Measurements from ENCODE around the gene LCE3B. TPM values are rescaled to one million over a fixed set of nuclear protein-coding genes. Genes with fewer than 3 reads are reported as not detected.

The LCE3B gene, protein sequence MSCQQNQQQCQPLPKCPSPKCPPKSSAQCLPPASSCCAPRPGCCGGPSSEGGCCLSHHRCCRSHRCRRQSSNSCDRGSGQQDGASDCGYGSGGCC
- not detected for total RNA-seq
- not detected for polyA plus RNA-seq

DNA sequence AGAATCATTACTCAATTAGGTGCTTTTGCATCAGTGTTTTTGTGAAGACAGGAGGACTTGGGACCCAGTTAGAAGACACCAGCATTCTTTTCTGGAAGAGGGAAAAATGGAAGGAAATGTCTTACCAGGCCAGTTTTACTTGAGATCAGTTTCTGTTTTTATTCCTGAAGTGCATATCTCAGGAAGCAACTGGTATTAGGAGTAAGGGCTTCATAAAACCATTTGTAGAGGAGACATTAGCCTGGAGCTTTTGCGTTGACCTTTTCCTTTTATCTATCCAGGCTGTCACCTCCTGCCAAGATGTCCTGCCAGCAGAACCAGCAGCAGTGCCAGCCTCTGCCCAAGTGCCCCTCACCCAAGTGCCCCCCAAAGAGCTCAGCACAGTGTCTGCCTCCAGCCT, at the start of gene LCE3B:
LCE3B (plus strand) TSS at position 301 of the 400 bp plus-strand sequence; CDS start at position 301, 0 bp downstream.
- Histone ChIP-seq H3K4me1 (ENCODE audit: control insufficient read depth in 4 of 4, insufficient read depth in 4 of 4, low read length in 3 of 4) (no peaks in the 10 kb centered on the region), H3K9me3 (ENCODE audit: control insufficient read depth in 4 of 4, low read length in 3 of 4) (peaks cover 0 to 4% (median 0%) of the 10 kb centered on the region in 4 donors), H3K36me3 (ENCODE audit: control insufficient read depth in 4 of 4, insufficient read depth in 3 of 4, low read depth in 1 of 4, low read length in 3 of 4) (no peaks in the 10 kb centered on the region), H3K27ac (ENCODE audit: low read depth in 1 of 2, low read length in 2 of 2) (no peak within 1 kb of the TSS), H3K4me3 (ENCODE audit: low read depth in 1 of 3, low read length in 3 of 3) (no peak within 1 kb of the TSS), H3K9ac (ENCODE audit: low read depth in 1 of 2, low read length in 2 of 2) (no peak within 1 kb of the TSS), H3K27me3 (ENCODE audit: control insufficient read depth in 4 of 4, insufficient read depth in 4 of 4, low read length in 3 of 4) (no peaks in the 10 kb centered on the region)
- TF ChIP-seq HNF4G (IDR thresholded peaks at IDR 0.05) (no peak), ATF3 (IDR thresholded peaks at IDR 0.05) (no peak), SP1 (IDR thresholded peaks at IDR 0.05) (no peak), RXRA (IDR thresholded peaks at IDR 0.05) (no peak), JUND (IDR thresholded peaks at IDR 0.05) (no peak)
- TF ChIP-seq, protein P1, sequence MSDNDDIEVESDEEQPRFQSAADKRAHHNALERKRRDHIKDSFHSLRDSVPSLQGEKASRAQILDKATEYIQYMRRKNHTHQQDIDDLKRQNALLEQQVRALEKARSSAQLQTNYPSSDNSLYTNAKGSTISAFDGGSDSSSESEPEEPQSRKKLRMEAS (IDR thresholded peaks at IDR 0.05), result no peak
- 89% methylated on average over 1 of the region's 1 CpG for WGBS
- DNase-seq (ENCODE audit: low spot score), result no peak

GRCh38 chr1:152565115-152565514, 48.5 kb upstream of the LCE3B start:
- 65% methylated on average over 2 of the region's 2 CpGs for WGBS
- no peak overlapping the region for H3K27ac ChIP-seq (ENCODE audit: low read depth in 1 of 2, low read length in 2 of 2)
- H3K9ac ChIP-seq (ENCODE audit: low read depth in 1 of 2, low read length in 2 of 2), result no peak overlapping the region
- no peak overlapping the region for H3K4me3 ChIP-seq (ENCODE audit: low read depth in 1 of 3, low read length in 3 of 3)
- TF ChIP-seq FOXA1 (IDR thresholded peaks at IDR 0.05) (no peak), NR2F2 (IDR thresholded peaks at IDR 0.05) (no peak), GABPA (IDR thresholded peaks at IDR 0.05 in 1 of 2, conservative IDR thresholded peaks at IDR 0.05 in 1 of 2) (no peak), JUND (IDR thresholded peaks at IDR 0.05) (no peak), RAD21 (IDR thresholded peaks at IDR 0.05) (no peak)
- TF ChIP-seq, protein P2, sequence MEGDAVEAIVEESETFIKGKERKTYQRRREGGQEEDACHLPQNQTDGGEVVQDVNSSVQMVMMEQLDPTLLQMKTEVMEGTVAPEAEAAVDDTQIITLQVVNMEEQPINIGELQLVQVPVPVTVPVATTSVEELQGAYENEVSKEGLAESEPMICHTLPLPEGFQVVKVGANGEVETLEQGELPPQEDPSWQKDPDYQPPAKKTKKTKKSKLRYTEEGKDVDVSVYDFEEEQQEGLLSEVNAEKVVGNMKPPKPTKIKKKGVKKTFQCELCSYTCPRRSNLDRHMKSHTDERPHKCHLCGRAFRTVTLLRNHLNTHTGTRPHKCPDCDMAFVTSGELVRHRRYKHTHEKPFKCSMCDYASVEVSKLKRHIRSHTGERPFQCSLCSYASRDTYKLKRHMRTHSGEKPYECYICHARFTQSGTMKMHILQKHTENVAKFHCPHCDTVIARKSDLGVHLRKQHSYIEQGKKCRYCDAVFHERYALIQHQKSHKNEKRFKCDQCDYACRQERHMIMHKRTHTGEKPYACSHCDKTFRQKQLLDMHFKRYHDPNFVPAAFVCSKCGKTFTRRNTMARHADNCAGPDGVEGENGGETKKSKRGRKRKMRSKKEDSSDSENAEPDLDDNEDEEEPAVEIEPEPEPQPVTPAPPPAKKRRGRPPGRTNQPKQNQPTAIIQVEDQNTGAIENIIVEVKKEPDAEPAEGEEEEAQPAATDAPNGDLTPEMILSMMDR (IDR thresholded peaks at IDR 0.05; ENCODE audit: low read depth, low read length, missing input control), result no peak
- peaks cover 0 to 3% (median 0%) of the 10 kb centered on the region in 4 donors for H3K27me3 ChIP-seq (ENCODE audit: control insufficient read depth in 4 of 4, insufficient read depth in 4 of 4, low read length in 3 of 4)
- H3K36me3 ChIP-seq (ENCODE audit: control insufficient read depth in 4 of 4, insufficient read depth in 3 of 4, low read depth in 1 of 4, low read length in 3 of 4), result no peaks in the 10 kb centered on the region
- DNase-seq (ENCODE audit: low spot score), result no peak
- no peaks in the 10 kb centered on the region for H3K4me1 ChIP-seq (ENCODE audit: control insufficient read depth in 4 of 4, insufficient read depth in 4 of 4, low read length in 3 of 4)
- peaks cover 0 to 4% (median 1%) of the 10 kb centered on the region in 4 donors for H3K9me3 ChIP-seq (ENCODE audit: control insufficient read depth in 4 of 4, low read length in 3 of 4)

GRCh38 chr1:152565535-152566215, 47.9 kb upstream of the LCE3B start:
- no peak overlapping the region for H3K27ac ChIP-seq (ENCODE audit: low read depth in 1 of 2, low read length in 2 of 2)
- H3K27me3 ChIP-seq (ENCODE audit: control insufficient read depth in 4 of 4, insufficient read depth in 4 of 4, low read length in 3 of 4), result peaks cover 0 to 3% (median 0%) of the 10 kb centered on the region in 4 donors
- no peak for TF ChIP-seq REST (IDR thresholded peaks at IDR 0.05)
- TF ChIP-seq JUND (IDR thresholded peaks at IDR 0.05), result no peak
- TF ChIP-seq NR2F2 (IDR thresholded peaks at IDR 0.05), result no peak
- TF ChIP-seq RAD21 (IDR thresholded peaks at IDR 0.05), result no peak
- no peak for TF ChIP-seq FOXA2 (IDR thresholded peaks at IDR 0.05)
- TF ChIP-seq, protein P2 (IDR thresholded peaks at IDR 0.05; ENCODE audit: low read depth, low read length, missing input control), result no peak
- no peak for TF ChIP-seq RXRA (IDR thresholded peaks at IDR 0.05)
- no peak for TF ChIP-seq ATF3 (IDR thresholded peaks at IDR 0.05)
- no peaks in the 10 kb centered on the region for H3K36me3 ChIP-seq (ENCODE audit: control insufficient read depth in 4 of 4, insufficient read depth in 3 of 4, low read depth in 1 of 4, low read length in 3 of 4)
- H3K9me3 ChIP-seq (ENCODE audit: control insufficient read depth in 4 of 4, low read length in 3 of 4), result peaks cover 0 to 6% (median 1%) of the 10 kb centered on the region in 4 donors
- 78% methylated on average over 14 of the region's 14 CpGs for WGBS
- H3K4me1 ChIP-seq (ENCODE audit: control insufficient read depth in 4 of 4, insufficient read depth in 4 of 4, low read length in 3 of 4), result no peaks in the 10 kb centered on the region
- no peak overlapping the region for H3K9ac ChIP-seq (ENCODE audit: low read depth in 1 of 2, low read length in 2 of 2)
- DNase-seq (ENCODE audit: low spot score), result no peak
- no peak overlapping the region for H3K4me3 ChIP-seq (ENCODE audit: low read depth in 1 of 3, low read length in 3 of 3)
